Stimulated activated CD8-positive, alpha-beta memory T cell treated with anti-CD3 and anti-CD28 coated beads, Interleukin-12 subunit alpha, Interleukin-12 subunit beta, amount 100 ng/mL, for 24 hours (primary cell): ENCODE measurements around the gene SSRP1.
A peak's percentile ranks its signal among the peaks of the same experiment; 100 is the strongest.
"Not testable (repeated sequence)": the region's sequence is repeated elsewhere in the genome, so short reads cannot be mapped to it uniquely, and the experiment has no call there.

Experiments
- DNase-seq: peaks from one replicate; pipeline ENCODE4 v3.0.0-alpha.2; 2020; ENCODE audit errors: extremely low read depth

The SSRP1 gene

DNA sequence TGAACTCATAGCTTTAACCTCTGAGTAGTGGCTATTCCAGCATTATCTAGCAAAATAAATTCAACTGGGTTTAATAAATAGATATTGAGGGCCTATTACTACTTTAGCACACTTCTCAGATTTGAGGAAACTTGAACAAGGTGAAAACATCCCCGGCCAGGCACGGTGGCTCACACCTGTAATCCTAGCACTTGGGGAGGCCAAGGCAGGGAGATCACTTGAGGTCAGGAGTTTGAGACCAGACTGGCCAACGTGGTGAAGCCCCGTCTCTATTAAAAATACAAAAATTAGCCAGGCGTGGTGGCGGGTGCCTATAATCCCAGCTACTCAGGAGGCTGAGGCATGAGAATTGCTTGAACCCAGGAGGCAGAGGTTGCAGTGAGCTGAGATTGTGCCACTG is 1.2 kb upstream of the SSRP1 start:
- not testable (repeated sequence) for DNase-seq

DNA sequence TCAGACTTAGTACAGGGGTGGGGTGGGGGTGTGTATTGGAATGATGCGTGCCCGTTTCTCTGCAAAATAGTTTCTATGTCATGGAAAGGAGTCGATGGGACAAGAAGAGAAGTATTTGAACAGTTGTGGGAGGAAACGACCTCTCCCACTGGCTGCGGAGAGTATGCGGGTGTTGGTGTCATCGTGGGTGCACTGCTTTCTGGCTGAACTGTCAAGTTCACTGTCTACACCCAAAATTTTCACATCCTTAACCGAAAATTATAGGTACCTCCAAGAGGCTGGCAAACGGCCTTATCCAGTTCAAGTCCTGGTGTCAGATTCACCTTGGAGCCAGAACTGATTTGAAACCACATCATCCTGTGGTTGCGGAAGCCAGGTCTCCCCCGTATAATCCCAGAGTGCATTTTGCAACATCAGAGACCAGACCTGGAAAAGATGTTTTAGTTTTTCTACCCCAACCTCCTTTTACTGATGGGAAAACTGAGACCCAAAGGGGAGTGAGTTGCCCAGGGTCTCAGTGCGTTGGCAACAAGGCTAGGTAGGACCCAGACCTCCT is 497 bp upstream of the SSRP1 start:
- no peak for DNase-seq

DNA sequence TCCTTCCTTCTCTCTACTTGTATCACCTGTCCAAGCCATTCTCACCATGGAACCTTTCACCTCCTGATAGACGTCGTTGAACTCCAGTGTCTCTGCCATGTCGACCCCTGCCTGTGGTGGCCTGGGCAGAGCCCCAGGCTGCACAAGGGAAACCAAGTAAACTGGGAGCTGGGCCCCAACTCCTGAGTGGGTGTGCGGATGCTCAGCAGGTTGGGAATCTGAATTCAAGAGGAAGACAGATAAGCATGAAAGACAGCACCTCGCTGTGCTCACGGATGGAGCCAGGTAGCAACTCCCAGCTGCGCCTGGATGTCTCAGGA is 709 bp downstream of the SSRP1 start:
- DNase-seq: no peak

DNA sequence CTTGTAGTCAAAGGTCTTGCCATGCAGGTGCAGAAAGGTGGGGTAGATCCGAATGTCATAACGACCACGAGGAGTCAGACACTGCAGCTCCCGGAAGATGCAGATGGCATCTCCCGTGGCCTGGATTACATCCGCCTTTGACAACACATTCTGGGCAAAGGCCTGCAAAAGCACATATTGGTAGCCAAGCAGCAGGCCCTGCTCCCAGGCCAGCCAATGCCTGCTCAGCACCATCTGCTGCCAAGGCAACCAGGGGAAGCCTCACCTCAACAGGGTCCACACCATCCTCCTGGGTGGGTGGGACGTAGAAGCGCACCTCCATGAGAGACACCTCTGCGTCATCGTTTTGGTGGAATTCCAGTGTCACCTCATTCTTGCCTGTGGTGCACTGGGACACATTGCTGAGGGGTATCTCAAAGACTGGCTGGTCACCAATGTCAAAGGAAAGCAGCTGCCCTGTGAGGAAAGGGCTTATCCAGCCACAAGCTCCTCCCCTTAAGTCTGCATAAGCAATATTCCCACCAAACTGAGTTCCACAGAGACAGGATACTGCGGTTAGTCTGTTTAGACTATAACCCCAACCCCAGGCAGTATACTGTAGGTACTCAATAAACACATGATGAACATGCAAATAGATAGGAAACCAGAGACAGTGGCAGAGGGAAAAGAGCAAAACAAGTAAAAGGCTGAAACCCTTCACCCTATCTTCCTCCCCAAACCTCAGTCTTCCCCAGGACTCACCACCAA is 2.8 kb downstream of the SSRP1 start:
- no peak for DNase-seq

DNA sequence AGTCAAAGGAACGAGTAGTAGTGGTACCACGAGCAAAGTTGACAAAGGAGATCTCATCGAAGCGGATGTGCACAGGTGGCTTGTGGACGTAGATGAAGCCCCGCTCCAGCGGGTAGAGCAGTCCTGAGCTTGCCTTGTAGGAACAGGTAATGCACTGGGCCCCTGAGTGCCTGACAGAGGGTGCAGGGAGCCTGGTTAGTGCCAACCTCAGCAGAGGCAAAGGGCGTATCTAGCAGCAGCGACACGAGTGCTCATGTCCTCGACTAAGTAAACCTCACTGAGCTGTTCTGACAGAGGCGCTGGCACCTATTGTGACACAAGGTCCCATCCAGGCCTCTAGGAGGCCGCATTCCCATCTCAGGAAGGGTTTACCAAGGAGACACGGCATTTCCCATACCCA is 4.0 kb downstream of the SSRP1 start:
- DNase-seq: no peak

DNA sequence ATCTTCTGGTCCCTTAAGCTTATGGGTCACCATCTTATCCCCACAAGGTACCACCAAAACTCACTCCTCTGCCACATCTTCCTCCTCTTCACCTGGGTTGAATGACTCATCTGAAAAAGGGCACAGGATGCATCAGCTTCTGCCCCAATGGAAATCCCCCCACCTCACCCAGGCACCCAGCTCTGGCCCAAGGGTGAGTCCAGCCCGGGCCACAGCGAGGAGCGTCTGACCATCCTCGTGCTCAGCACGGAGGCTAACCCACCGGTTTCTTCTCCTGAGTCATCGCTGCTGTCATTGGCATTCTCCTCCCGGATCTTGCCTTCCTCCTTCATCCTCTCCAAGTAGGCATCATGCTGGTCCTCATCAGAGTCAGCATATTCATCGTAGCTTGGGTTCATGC is 5.7 kb downstream of the SSRP1 start:
- DNase-seq: no peak

DNA sequence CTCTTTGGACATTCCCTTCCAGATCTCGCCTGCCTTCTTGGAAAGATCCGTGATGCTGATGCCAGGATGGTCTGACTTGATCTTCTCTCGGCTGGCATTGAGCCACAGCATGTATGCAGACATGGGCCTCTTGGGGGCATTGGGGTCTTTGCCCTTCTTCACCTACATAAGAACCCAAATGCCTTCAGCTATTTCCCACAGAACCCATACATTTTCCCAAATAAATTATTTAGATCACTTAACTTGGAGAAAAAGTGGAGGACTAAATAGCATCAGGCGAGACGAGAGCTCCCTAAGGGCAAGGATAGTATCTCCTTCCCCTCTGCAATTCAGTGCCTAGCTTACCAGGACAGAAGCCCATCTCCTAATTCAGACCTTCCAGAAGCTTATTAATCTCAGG is 8.0 kb downstream of the SSRP1 start:
- no peak for DNase-seq

DNA sequence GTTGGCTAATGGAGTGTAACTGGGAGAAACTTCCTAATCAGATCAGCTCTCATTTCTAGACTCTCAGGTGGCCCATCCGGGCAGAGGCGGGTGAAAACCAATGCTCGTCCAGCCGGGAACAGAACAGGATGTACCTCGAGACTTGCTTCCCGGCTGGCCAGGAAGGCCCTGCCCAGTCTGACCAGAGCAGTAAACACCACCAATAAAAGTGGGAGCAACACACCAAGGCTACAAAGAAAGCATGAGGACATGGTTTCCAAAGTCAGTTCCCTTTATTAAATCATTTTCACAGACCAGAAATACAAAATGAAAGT is 10.0 kb downstream of the SSRP1 start:
- no peak for DNase-seq

DNA sequence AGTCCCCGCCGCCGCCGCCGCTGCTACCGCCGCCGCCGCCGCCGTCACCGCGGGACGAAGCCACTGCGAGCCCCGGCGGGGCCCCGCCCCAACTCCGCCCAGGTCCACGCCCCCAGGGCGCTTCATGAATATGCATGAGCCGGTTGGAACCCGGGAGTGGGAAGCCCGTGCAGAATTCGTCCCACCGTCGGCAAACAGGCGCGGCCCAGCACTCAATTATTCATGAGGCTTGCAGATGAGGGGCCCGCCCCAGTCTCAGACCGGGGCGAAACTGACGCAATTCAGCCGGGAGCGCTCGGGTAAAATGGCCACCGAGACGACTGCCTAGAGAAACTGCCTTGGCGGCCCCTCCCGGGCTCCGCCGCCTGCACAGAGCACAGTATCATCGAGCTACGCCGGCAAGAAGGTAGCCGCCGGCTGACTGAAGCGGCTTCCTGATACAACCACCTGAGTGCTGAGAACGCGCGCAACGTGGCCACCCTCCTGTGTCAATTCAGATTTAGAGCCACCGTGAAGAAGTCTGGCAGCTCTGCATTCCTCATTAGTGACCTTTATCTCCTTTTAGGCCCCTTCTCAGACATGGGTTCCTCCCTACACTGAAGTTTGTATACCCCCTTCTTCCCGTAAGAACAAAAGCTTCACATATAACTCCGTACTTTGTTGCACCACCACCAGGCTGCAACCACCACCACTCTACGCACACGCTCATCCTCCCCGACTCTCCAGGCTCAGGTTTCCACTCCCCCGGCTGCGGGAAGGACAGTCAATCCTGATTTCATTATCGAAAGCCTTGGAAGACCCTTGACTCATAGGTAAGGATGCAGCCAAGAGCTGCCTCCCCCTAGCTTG is 10.6 kb downstream of the SSRP1 start, which contains the start of gene TNKS1BP1:
TSS of gene TNKS1BP1 (minus strand) at position 67 of the 849 bp plus-strand sequence. CDS start 3,067 bp downstream, outside the sequence.
- DNase-seq: peak; percentile 74

DNA sequence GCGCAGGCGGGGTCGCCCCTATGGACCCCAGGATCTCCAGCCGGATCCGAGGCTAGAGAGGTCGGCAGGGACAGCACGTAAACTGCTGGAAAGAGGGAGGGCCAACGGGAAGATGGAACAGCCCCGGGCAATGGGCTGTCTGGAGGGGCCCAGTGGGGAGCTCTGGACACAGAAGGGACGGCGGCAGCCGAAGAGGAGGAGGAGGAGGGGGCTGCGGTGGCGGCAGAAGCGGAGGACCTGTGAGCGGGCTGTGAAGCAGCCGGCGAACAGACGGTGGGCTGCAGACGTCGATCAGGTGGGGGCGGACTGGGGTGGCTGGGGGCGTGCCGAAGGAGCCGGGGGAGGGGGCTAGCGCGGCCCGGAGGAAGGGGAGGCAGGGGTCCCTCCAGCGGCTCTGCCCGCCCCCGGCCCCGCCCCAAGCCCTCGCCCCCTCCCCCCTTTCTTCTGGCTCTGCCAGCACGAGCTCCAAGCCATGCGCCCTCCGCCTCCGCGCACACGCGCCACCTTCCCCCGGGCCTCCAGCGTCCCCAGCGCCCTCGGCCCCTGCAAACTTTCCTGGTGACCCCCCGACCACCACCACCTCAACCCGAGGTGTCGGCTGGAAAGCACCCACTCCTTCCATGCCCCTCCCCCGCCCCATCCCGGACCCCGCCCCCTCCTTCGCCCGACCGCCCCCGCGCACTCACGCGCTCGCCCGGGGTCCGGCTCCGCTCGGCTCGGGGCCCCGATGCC is 11.4 kb downstream of the SSRP1 start:
- DNase-seq: no peak

DNA sequence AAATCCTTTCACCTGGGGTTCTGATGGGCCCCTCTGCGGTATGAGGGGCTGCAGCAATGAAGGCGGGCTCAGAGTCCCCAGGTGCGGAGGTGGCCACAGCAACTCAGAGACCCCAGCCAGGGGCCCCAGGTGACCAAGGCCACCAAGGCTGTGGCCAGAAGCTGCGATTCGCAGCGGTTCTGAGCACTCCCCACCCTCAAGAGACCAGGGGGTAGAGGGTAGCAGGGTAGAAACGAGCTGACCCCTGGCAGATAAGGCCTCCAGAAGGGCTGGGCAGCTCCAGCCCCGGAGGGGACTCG is 11.9 kb downstream of the SSRP1 start:
- DNase-seq: no peak

DNA sequence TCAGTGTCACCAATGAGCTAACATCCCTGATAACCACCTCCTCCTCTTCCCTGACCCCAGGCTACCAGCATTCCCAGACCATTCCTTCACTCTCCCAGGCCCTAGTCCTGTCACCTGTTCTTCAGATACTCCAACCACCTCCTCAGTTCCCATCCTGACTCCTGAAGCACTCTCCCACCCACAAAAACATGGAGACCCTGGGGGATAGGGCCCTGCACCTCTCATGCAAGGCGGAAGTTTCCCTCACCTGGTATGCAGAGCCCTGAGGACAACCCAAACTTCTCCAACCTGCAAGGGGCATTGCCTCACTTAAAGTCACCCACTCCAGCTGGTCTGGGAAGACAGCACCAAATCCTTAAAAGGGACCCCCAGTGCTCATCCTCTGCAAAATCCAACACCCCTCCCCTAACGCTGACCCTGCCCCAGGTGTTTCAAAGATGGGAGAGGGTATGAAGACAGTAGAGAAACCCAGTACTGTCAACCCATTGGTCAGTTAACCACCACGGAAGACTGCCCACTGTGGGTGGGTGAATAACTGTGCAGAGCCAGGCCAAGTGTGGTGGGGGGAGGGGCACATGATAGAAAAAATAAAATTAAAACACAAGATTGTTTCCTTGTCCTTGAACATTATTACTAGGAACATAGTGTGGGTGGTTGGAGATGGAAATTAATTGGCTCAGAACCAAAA is 12.4 kb downstream of the SSRP1 start:
- no peak for DNase-seq

DNA sequence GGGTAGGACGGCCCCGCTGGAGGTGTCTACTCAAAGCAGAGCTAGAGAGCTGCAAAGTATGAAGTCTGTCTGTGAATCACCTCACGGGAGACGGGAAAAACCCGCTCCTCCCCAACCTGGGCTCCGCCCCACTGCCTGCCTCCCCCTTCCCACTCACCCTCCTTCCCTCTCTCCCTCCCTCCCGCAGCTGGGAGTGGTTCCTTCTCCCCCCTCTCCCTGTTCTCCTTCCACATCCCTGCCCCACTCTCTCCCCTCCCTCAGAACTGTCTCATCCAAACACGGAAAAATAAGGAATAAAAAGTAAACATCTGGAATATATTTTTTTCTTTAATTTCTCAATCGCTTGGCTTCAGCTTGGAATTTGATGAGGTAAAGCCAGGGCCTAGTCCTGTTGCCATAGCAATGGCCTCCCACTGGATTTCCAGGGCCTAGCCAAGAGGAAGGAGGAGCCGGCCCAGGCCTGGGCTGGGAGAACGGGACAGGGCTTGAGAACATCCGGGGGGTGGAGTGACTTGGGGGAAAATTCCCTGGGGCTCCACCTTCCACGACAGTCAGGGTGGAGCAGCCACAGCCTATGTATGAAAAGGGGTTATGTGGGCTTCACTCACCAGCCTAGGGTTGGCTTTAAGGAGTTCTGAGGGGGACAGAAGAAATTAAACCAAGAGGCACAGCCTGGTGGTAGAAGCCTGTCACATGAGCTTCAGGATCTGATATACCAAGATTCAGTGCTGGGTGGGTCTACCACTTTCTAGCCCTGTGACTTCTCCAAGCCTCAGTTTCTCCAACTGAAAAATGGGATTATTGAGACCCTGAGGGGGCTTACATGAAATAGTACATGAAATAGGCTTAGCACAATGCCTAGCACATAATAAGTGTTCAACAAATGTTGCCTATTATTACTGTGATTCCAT is 13.2 kb downstream of the SSRP1 start:
- no peak for DNase-seq

DNA sequence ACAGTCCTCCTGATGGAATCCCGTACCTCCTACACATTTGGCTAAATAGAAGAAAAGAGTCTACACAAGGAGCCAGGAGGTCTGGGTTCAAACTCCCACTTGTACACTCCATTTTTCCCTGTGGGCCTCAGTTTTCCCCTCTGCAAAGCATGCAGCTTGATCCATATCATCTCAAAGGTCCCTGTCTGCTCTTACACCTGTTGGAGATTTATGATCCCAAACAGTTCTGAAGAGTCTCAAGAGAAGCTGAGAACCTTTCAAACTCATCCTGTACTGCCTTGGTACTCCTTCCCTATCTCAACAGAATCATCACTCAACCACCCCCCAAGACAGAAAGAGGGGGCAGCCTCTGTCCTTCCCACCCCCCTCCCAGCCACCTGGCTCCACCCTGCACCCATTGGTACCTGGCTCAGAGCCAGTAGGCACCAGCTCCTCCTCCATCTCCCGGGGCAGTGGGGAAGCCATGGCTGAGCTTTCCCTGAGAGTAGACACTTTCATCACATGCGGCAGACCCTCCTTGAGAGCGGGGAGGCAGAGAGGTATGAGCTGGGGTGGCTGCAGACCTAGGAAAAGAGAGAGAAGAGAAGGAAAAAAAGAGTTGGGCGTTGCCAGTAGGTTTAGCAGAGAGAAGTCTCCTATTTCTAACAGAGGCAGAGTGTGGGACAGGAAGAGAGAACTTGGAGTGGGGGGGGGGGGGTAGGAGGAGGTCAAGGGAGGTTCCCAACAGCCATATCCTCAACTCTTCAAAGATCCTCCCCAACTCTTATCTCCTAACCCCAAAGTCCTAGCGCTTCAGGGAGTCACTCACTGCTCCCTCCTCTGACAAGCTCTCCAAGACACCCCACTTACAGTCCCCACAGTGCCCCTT is 14.1 kb downstream of the SSRP1 start:
- DNase-seq: no peak

DNA sequence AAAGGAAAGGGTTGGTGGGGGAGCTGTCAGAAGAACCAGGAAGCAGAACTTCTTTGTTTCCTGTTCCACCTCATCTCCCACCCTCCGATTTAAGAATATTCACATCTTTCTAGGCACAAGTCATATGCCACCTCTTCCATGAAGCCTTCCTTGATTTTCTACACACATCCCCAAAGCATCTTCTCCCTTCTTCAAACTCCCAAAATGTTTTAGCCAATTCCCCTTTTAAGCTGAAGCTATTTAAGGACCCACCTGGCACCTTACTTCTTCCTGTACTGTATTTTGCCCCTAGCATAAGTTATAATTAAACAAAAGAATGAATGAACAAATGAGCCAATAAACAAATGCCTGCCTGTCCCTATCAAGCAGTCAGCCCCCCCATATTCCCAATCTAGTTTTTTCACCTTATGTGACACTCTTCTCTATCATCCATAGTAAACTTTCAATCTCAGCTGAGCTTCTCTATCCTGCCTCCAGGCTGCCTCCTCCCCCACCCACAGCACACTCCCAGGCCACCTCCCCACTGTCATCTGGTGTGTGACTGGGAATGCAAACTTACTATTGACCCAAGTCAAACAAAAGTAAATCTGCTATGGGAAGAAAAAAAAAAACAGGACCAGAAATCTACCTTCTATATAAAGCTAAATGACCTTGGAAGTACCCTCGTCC is 14.8 kb downstream of the SSRP1 start:
- DNase-seq: no peak

DNA sequence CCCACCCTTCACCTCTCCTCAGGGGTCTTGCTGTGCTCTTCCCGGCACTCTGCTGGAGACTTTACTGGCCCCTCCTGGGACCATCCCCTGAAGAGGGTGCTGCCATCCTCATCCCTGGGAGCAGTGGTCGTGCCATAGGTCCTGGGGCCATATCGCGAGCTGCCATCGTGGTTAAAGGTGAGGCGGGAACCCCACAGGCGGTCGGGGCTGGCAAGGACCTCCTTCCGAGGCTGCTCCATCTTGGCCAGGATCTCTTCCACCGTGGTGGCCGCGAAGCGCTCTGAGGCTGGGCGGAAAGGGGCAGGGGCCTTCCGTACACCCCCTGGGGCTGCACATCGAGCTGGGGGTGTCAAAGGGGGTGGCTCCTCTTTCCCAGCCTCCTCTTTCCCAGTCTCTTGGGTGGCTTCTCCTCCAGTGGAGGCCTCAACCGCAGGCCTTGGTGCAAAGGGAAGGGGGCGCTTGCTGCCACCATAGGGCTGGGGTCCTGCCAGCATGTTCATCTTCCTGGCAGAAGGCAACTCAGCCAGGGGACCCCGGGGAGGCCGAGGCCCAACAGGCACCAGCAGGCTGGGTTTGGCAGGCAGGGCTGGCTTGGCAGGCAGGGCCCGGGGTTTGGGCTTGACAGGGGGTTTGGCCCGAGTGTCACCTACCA is 15.5 kb downstream of the SSRP1 start:
- DNase-seq: no peak

DNA sequence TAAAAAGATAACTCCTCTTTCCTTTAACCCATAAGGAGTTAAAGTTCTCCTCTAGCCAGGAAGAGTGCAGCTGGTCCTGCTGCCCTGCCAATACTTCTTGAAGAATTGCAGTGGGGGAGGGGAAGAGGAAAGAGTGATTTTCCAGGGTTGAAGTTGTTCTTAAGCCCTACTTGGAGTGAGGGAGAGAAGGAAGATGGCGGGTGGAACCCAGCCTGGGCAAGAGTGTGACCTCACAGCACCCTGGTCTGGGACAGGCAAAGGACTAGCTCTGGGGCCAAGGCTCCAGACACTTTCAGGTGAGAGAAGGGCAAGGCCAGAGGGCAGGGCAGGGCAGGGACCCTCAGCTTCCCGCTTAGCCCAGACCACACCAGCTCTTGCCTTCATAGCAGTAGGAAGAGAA is 17.5 kb downstream of the SSRP1 start:
- no peak for DNase-seq

DNA sequence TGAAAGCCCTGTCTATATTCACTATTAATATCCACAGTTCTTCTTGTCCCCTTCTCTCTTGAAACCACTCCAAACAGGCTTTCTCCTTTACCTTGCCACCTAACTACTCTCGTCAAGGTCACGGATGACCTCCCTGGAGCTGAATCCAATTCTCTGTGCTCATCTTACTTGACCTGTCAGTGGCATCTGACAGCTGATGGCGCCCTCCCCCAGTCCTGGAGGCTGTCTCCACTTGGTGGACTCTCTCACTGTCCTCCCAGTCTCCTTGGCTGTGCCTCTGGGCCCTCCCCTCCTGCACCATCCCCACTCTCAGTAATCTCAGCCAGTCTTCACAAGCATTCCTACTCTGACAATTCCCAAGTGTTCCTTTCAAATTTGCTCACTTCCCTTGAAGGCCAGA is 19.7 kb downstream of the SSRP1 start:
- no peak for DNase-seq

DNA sequence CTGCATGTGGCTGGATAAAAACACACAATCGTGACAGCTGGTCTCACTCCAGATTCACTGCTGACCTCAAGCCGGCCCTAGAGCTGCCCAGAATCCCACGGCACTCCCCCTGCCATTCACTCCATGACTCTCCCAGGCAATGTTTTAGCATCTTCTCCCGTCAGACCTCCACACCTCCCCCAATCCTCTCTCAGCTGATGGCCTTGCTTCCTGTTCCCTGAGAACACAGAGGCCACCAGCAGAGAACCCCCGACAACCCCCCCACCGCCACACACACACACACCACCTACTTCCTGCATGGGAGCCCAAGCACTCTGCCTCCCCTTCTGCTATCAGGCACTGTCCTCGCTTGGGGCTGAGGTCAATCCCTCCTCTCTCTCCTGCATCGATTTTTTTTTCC is 20.2 kb downstream of the SSRP1 start:
- DNase-seq: no peak
